Left kidney (tissue), 2 donors: Measurements from ENCODE around the gene RBPMS2. TPM values are rescaled to one million over a fixed set of nuclear protein-coding genes. Genes with fewer than 3 reads are reported as not detected.

ENCODE experiments used
- DNase-seq: peaks from one replicate; pipeline ENCODE4 v3.0.0-alpha.2; 2013
- polyA plus RNA-seq: library from polyadenylated mRNA; unstranded; fragments of 120-200 nt; gene quantifications from one replicate; pipeline ENCODE4 v1.2.1, GENCODE V29; 2013; ENCODE audit not compliant: insufficient read length

RBPMS2 gene
- polyA plus RNA-seq, 1 donor: 12.6 TPM

- DNase-seq: peak; percentile 83
Observed at GRCh38 chr15:64731012-64731804, 44.2 kb downstream of the RBPMS2 start.

DNA sequence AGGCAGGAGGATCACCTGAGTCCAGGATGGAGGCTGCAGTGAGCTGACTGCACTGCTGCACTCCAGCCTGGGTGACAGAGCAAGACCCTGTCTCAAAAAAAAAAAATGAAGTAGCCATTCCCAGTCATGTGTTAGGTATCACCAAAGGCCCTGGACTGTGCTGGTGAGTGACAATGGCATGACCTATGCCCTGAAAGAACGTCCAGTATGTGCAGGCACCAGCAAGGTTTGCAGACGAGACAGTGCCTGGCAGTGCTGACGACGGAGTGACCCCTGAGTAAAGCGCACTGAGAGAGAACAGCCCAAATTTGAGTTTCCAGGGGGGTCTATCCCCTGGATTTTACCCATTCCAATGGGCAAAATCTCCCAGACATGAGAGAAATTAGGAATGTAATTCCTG, 45.2 kb downstream of the RBPMS2 start:
- DNase-seq: no peak

DNA sequence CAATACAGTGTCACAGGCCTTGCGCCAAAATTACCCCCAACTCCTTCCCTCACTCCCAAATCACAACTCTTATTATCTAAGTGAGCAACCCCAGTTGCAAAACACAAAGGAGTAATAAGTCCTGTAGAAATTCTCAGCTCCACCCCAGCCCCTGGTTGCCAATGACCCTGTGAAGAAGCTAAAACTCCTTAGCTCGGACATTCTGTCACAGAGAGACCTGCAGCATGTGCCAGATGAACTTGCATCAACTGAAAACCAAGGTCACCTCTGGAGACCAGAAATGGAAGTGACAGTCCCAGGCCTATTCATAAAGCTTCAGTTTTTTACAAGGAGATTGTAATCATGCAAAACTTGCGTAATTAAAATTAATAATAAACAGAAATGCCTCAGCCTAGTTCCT, 55.2 kb downstream of the RBPMS2 start:
- DNase-seq: no peak

GRCh38 chr15:64717735-64718495, 57.5 kb downstream of the RBPMS2 start:
- no peak for DNase-seq

GRCh38 chr15:64717130-64717529, 58.3 kb downstream of the RBPMS2 start:
- DNase-seq: no peak

GRCh38 chr15:64716452-64716851, 58.9 kb downstream of the RBPMS2 start:
- DNase-seq: no peak

DNA sequence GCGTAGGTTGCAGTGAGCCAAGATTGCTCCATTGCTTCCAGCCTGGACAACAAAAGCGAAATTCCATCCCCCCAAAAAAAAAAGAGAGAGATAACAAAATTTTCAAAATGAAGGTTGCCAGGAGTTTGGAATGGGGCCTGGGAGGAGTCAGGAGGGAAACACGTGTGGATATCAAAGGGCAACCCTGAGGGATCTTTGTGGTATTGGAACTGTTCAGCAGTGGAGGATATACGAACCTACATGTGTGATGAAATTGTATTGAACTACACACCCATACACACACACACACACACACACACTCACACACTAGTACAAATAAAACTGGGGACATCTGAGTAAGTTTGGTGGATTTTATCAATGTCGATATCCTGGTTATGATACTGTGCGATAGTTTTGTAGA, 61.8 kb downstream of the RBPMS2 start:
- DNase-seq: no peak

DNA sequence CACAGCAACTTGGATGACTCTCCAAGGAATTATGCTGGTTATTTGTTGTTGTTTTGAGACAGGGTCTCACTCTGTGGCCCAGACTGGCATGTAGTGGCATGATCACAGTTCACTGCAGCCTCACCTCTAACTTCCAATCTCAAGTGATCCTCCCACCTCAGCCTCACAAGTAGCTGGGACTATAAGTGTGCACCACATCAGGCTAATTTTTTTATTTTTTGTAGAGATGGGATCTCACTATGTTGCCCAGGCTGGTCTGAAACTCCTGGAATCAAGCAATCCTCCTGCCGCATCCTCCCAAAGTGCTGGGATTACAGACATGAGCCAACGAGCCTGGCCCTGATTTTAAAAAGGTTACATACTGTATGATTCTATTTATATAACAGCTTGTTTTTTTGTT, 63.0 kb downstream of the RBPMS2 start:
- no peak for DNase-seq

DNA sequence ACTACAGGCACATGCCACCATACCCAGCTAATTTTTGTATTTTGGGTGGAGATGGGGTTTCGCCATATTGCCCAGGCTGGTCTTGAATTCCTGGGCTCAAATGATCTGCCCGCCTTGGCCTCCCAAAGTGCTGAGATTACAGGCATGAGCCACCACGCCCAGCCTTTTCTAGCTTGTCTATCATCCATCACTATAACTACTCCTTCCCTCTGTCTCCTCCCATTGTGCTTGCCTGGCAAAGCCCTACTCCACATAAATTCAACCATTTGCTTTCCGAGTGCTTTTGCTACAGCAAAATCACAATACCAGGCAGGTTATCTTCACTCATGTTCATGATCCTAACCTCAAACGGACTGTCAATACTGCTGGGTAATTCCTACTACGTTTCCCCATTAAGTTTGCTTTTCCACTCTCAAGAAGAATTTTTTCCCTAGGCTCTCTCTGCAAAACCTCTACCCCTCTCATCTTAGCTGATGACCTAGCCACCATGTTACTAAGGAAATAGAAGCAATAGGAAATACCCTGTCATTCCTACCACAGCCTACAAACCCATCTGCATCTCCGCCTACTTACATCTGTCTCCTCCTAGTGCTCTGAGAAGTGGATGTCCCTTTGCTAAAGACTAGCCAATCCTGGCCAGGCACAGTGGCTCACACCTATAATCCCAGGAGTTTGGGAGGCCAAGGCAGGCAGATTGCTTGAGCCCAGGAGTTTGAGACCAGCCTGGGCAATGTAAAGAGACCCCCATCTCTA, 64.5 kb downstream of the RBPMS2 start:
- DNase-seq: no peak

DNA sequence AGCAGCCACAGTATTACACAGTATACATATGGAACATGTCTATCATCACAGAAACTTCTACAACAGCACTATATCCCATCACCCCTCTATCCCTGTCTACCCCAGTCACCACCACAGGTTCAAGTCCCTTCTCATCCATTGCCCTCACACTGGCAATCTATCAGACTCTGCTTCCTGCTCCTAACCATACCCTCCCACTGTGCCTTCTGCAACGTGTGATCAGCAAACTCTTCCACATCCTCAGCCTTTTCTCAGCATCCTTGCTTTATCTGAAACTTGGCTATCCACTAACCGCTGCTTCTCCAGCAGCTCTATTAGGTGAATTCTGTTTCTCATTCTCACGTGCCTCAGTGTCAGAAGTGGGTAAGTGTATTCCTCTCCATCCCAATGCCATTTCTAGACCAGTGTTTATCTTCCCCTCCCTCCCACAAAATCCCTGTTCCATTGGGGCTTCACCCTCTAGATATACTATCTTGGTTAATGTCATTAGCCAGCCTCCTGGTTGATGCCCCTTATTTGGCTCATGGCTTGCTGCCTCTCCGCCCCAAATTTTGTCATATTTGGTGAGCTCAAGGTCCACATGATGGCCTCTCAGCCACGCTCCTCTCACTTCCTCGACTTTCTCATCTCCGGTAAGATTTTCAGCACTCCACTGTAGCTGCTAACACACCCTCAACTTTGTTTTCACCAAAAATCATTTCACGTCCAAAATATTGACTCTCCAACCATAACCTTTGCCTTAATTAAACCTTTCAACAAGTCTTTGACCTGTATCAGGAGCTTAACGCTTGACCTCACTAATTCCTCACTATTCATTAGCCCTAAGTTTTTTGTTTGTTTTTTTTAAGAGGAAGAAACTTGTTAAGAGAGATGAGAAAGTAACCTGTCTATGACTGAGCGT, 69.1 kb downstream of the RBPMS2 start:
- DNase-seq: no peak

GRCh38 chr15:64705006-64705405, 70.4 kb downstream of the RBPMS2 start:
- no peak for DNase-seq

- DNase-seq: no peak
Observed at GRCh38 chr15:64703632-64703959, 71.8 kb downstream of the RBPMS2 start.

- peak; percentile 96 for DNase-seq
Observed at GRCh38 chr15:64702816-64703631, 72.4 kb downstream of the RBPMS2 start.

GRCh38 chr15:64701482-64702184, 73.8 kb downstream of the RBPMS2 start:
- DNase-seq: no peak

GRCh38 chr15:64701051-64701450, 74.3 kb downstream of the RBPMS2 start:
- DNase-seq: no peak

DNA sequence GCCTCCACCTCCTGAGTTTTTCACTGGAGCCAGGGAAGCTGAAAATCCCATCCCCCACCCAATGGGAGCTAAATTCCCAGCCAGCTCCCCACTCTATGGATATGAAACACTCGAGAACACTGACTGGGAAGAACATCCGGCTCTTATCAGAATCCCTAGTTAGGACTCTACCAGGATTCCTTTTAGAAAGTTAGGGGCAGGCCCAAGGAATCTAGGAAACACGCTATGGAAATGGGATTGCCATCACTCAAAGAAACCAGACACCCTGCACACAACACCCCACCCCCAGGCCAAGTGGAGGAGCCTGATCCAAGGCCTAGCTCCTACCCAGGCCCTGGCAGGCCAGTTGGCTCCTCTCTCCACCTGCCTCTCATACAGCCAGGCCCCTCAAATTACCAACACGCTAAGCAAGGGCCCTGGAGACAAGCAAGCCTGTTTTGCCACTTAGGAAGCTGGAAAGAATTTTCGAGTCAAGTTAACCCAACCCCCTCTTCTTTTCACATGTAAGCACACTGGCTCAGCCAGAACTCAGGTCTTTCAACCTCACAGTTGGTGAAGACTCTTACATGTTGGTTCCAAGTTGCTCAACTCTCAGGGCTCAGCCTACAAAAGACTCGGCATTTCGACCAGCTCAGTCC, 75.5 kb downstream of the RBPMS2 start:
- DNase-seq: peak; percentile 61

DNA sequence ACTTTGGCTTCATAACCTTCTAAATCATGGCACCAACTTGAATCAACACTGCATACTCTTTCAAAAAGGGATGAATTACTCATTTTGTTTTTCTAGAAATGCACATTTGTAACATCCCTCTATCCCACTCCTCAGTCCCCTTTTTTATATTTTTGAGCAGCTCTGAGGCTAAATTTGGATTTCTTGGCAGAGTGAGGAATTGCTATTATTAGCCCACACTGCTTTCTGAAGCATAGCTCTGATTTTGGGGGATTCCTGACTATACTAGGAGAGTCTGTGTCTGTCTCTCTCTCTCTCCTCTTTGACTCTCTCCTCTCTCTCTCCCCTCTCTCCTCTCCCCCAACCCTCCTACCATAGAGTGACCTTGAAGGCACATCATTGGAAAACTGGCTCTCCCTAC, 76.6 kb downstream of the RBPMS2 start:
- no peak for DNase-seq

GRCh38 chr15:64697911-64698369, 77.4 kb downstream of the RBPMS2 start:
- DNase-seq: no peak

DNA sequence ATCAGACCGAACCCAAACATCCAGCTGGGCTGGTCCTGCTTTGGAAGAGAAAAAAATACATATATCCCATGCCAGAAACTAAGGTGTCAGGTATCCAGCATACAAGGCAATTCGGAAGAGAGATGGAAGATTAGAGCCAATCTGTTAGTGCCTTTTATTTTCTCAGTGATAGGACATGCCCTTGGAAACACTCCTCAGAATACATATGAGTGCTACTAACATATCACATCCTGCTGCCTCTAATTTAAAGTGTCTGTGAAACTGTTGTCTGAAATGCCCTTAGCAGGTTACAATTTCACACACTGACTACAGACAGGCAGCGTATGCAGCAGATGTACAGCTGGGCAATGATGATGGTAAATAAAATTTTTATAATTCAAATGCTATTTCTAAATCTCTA, 78.9 kb downstream of the RBPMS2 start:
- no peak for DNase-seq

DNA sequence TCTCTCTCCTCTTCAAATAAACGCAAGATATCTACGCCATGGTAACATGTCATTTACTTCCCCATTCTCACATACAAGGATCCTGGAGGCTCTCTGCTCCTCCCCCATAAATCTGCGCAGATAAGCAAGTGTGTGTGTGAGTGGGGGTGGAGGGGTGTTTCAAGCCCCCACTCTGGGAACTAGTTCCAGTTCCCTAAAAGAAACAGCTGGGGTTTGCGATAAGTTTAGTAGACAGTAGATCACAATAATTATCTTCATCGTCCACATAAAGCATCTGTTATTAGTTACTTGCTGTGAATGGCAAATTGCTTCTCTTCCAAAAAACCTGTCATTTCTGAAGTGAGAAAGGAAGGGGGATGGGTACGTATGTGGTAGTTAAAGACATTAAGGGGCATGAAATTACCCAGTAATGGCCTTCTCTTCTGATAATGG, 79.8 kb downstream of the RBPMS2 start:
- DNase-seq: no peak
